Measurements from ENCODE around the gene LNX1. TPM values are rescaled to one million over a fixed set of nuclear protein-coding genes. Genes with fewer than 3 reads are reported as not detected.

Gene LNX1
- total RNA-seq, 1 experiment from 2014 or later, result 3.3 TPM

DNA sequence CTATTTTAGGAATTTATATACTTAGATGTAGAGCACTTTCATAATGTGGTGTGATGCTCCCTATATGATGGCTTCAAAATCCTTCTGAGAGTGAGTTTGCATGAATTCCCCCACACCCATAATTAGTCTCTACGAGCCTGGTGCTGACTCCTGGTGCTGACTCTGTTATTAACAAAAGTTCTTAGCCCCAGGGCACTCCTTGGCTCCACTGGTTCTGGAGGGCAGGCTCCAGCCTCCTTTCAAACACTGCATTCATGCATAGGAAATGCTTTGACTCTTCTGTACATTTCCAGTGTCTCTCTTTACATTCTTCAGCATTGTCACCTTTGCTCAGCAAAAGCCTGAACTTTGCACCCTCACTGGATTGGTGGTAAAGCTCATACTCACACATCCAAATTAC, 64.0 kb downstream of the LNX1 start (continued):
- TF ChIP-seq, protein P1, sequence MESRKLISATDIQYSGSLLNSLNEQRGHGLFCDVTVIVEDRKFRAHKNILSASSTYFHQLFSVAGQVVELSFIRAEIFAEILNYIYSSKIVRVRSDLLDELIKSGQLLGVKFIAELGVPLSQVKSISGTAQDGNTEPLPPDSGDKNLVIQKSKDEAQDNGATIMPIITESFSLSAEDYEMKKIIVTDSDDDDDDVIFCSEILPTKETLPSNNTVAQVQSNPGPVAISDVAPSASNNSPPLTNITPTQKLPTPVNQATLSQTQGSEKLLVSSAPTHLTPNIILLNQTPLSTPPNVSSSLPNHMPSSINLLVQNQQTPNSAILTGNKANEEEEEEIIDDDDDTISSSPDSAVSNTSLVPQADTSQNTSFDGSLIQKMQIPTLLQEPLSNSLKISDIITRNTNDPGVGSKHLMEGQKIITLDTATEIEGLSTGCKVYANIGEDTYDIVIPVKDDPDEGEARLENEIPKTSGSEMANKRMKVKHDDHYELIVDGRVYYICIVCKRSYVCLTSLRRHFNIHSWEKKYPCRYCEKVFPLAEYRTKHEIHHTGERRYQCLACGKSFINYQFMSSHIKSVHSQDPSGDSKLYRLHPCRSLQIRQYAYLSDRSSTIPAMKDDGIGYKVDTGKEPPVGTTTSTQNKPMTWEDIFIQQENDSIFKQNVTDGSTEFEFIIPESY (IDR thresholded peaks at IDR 0.05; ENCODE audit: extremely low read depth, insufficient replicate concordance, low read length), result no peak
- TF ChIP-seq EGR1 (IDR thresholded peaks at IDR 0.05; ENCODE audit: low read depth) (no peak), SIN3A (IDR thresholded peaks at IDR 0.05; ENCODE audit: low read depth) (no peak), TCF7L2 (IDR thresholded peaks at IDR 0.05; ENCODE audit: borderline replicate concordance, extremely low read depth, insufficient read depth, insufficient read length) (no peak), SP1 (IDR thresholded peaks at IDR 0.05; ENCODE audit: low read depth) (no peak), ZNF274 (IDR thresholded peaks at IDR 0.05; ENCODE audit: low read depth, low read length) (no peak), EZH2 (IDR thresholded peaks at IDR 0.05) (no peak), POLR2AphosphoS5 (IDR thresholded peaks at IDR 0.05; ENCODE audit: low read depth, low read length) (no peak), ZFX (IDR thresholded peaks at IDR 0.05) (no peak), CBX3 (IDR thresholded peaks at IDR 0.05; ENCODE audit: low read depth) (no peak)

DNA sequence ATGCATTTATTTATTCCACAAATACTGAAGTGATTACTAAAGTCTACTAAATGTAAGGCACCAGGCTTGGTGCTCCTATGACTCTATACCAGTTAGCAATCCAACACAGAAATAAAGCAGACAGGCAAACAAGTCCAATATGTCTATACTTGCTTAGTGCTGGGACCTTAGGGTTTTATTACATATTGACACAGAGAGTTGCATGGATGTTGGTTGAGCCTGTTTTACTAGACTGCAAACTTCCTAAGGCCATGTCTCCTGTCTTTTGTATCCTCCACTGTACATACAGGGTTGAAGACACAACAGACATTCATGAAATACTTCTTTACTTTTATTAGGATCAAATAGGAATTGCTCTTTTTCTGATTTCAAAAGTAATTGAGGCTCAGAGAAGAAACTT, 69.0 kb downstream of the LNX1 start:
- Histone ChIP-seq H3K9me2 (ENCODE audit: insufficient read depth) (no peaks in the 10 kb centered on the region), H3K4me1 (ENCODE audit: control insufficient read depth in 1 of 2, insufficient read depth in 2 of 2, low read length in 2 of 2) (no peaks in the 10 kb centered on the region), H3K9ac (ENCODE audit: low read length) (no peak overlapping the region), H3K9me3 (ENCODE audit: control insufficient read depth in 1 of 2, insufficient read depth in 1 of 2, low read depth in 1 of 2, low read length in 2 of 2) (no peaks in the 10 kb centered on the region), H3K4me2 (ENCODE audit: low read length) (no peak overlapping the region), H4K20me1 (ENCODE audit: insufficient read depth) (no peaks in the 10 kb centered on the region), H3K79me2 (ENCODE audit: insufficient read depth, low read length) (no peaks in the 10 kb centered on the region), H2AFZ (ENCODE audit: low read depth, low read length, poor library complexity, severe bottlenecking) (no peak overlapping the region), H3K27me3 (ENCODE audit: insufficient read depth, low read length) (peaks cover 12% of the 10 kb centered on the region; the same call in 1 of the 2 replicates), H3K27ac (ENCODE audit: low read depth, low read length) (no peak overlapping the region), H3K4me3 (replicated peaks in 1 of 2; ENCODE audit: low read depth in 1 of 2, low read length in 2 of 2) (no peak overlapping the region), H3K36me3 (ENCODE audit: control insufficient read depth in 1 of 2, insufficient read depth in 2 of 2, low read length in 2 of 2) (no peaks in the 10 kb centered on the region)
- ATAC-seq, result no peak
- ChIA-PET POLR2A (no interaction called here), CTCF (no interaction called here), RAD21 (ENCODE audit: low non-redundant PET in 1 of 2, low total read pairs in 2 of 2, uncharacterized antibody in 2 of 2, unreplicated experiment in 2 of 2) (no interaction called here)
- TF ChIP-seq EGR1 (IDR thresholded peaks at IDR 0.05; ENCODE audit: low read depth) (no peak), SRF (IDR thresholded peaks at IDR 0.05; ENCODE audit: low read depth) (no peak)
- intact Hi-C loops (cut with micrococcal nuclease), result no loop called here
- no peak for DNase-seq (ENCODE audit: low read depth, low spot score)
- no TSS peak for BruUV-seq (replicated peaks)

All from HCT116 (cell line).